Activated T-cell treated with anti-CD3 and anti-CD28 coated beads, Interleukin-2, amount 50 U/mL, for 1 hour (primary cell): ENCODE measurements around the gene MAD2L2.

ENCODE experiments used
- DNase-seq: peaks from one replicate; pipeline ENCODE4 v3.0.0-alpha.2; 2020

The MAD2L2 gene

DNA sequence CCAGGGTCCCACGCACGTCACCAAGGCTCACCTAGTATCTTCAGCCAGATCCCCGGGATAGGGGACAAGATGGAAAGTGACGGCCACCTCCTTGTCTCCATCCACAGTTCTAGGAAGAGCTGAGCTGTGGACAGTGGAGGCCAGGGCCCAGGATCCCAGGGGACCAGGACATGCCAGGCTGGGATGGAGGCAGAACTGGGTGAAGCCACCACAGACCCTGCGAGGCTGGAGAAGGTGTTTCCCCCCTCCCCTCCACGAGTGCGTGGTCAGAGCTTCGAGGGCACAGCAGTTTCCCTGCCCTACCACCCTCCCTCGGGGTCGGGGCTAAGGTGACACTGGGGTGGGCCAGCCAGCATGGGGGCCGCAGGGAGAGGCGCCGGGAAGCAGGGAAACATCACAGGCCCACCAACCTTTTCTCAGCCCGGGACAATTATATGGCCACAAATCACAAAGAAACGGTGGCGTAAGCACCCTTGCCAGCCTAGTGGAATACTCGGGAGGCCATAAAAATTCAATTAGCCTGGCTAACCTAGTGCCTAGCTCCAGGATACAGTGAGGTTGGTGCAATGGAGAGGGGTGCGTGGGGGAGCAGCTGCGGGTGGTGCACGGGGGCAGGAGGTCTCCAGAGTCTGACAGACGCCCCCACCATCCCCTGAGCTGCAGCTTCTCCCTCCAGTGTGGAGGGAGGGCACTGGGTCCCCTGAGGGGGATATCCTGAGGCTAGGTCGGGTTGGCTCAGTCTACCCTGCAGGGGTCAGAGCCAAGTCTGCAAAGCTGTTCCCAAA is 23.9 kb upstream of the MAD2L2 start:
- DNase-seq: no peak

DNA sequence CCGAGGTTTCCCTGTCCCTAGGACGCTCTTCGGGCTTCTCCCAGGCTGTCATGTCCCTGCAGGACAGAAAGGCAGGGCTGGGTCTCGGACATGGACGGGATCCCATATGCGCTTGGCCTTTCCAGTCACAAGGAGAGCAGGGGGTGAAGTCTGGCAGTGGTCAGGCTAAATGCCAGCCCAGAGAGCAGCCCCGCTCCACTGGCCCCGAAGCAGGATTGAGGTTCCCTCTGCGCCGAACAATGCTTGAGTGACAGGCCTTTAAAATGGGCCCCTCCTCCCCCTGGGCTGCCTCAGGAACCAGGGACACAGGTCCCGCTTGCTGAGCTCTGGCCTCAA is 23.2 kb upstream of the MAD2L2 start:
- no peak for DNase-seq

DNA sequence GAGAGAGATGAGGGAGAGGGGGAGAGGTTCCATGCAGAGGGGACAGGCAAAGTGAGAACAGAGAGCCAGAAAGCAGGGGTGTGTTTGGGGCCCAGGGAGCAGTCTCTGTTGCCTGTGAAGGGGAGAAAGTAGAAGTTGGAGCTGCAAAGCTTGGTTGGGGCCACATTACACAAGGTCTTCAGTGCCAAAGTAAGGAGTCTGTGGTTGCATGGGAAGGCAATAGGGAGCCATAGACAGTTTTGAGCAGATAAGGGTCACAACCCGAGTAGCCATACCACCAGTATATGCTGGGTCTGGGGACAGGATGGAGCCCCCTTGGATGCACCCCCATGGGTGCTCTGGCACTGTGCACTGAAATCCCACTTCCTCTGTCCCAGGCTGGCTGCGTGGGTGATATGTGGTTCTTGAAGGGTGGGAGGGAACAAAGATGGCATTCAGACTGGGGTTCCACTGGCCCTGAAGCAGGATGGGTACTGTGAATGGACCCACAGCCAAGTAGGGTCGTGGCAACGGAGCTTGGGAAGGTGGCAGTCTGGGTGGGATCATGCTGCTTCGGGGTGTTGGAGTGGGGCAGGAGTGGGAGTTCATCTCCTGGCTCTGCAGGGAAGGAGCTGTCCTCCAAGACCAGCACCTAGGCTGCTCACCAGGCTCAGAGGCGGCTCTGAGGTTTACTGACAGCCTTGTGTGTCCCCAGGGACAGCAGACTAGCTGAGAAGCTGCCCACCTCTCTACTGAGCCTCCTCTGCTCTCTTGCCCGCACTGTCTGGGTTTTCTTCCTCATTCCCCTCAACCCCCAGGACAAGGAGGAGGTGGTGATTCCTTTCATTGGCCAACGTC is 22.6 kb upstream of the MAD2L2 start:
- no peak for DNase-seq

DNA sequence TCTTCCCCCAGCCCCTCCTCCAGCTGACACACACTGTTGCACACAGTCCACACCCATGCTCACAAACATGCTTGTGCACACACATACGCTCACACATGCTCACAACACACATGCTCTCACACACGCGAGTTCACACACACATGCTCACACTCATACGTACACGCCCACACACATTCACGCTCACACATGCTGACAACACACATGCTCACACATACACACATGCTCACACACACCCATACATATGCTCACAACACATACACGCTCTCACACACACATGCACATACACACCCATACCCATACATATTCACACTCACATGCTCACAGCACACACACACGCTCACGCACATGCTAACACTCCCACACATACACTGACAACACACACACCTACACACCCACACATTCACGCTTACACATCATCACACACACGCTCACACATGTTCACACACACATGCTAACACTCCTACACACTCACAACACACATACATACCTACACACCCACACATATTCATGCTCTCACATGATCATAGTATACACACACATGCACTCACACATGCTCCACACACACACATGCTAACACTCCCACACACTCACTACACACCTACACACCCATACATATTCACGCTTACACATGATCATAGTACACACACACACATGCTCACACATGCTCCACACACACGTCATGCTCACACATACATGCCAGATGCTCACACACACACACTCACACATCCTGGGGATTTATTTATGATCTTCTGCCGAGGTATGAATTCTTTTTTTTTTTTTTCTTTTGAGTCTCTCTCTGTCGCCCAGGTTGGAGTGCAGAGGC is 21.2 kb upstream of the MAD2L2 start:
- DNase-seq: no peak

DNA sequence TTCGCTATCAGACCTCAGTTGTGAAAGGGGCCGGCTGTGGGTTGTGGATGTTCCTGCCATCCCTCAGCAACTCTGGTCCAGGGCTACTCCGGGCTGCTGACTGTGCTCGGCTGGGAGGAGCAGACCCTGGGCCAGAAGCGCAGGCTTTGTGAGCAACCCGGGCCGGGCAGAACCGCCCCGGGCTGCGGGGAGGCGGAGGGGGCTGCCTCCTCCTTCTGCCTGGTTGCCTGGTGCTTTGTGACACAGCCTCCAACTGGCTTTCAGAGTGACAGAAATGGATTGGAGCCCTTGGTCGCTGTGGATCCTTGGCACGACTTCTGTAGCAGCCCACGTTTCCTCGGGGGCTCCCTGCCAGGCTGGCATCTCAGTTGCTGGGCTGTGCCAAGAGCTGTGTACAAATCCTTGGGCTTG is 20.6 kb upstream of the MAD2L2 start:
- no peak for DNase-seq

DNA sequence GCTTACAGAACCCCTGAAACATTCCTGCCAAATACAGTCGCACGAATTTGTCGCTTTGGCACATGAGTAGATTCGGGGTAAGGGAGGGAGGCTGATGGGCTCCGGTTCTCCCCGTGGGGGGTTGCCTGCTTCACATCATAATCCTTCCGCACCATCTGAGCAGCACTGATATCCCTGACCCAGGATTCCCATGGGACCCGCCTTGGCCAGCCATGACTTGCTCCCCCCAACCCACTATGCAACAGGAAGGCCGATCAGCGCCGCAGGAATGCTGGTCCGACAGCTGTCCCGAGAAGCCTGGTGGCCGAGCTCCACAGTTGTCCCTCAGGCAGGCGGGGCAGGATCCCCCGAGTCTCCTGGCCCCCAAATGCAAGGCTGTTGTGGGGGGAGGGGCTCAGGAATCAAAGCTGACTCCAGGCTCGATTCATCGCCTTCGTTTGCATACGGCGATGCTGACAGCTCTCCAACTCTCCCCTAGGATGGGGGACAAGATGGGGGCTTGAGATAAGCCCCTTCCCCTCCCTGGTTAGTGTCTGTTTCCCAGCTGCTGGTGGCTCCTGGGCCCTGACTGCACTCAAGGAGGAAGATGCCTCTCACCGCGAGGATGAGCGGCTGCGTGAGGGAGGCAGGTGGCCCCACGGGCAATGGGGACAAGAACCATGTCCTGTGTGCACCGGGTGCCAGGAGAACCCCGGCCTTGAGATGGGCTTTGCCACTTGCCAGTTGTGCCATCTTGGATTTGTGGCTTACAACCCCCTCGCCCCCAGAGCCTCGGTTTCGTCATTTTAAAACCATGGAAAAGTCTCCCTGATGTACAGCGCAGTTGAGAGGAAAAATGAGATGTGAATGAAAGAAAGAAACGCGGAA is 19.9 kb upstream of the MAD2L2 start:
- DNase-seq: no peak

DNA sequence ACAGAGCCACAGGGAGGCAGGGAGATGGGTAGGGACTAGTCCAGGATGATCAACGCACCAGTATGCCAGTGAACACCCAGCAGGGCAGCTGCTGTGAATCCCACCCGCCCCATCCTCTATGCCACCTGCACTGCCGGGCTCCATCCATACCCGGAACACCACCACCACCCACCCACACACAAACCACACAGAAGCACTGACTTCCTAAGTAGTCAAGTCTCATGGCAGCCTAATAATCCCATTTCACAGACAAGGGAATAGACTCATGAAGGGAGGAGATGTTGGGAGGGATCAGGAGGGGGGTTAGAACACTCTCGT is 16.9 kb upstream of the MAD2L2 start:
- DNase-seq: no peak

DNA sequence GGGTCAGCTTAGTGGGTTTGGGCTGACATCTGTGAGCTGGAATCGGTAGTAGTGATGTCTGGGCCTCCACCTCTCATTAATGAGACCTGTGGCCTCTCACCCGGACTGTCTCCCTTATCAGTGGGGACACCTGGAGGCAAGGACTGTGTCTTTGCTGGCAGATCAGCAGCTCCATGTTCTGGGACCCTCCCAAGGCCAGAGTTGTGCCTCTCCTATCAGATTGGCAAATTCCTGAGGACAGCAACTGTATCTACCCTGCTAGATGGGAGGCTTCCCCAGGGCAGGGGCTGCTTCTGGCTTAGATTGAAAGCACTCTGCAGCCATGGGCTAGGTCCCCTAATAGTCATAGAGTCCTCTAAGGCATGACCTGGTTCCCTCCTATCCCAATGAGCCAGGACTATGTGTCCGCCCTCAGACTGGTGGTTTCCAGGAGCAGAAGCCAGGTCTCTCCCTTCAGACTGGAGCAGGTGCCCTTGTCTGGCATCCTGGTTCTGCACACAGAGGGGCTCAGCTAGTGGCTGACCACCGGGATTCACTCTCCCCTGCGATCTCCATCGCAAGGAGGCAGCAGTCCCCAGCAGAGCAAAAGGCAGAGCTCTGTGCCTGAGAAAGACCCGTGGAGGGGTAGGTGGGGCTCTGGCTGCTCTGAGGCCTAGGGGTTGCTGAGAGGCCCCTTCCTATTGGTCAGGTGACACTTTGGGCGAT is 16.4 kb upstream of the MAD2L2 start:
- no peak for DNase-seq

DNA sequence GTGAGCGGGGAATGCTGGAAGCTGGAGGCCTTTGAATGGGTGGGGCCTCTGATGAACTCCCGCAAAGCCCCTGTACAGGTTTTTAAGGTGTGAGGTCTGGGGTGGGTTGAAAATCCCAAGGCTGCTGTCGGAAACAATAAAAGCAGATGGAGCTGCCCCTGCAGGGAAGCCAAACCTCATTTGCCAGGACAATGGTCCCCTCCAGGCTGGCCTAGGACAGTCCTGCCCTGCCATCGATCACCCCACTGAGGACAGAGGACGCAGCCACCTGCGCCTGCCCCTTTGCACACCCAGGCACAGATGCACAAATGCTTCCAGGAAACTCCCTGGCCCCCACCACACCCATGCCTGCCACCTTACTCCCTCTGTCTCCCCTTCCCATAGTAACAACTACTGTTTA is 14.9 kb upstream of the MAD2L2 start:
- DNase-seq: no peak

DNA sequence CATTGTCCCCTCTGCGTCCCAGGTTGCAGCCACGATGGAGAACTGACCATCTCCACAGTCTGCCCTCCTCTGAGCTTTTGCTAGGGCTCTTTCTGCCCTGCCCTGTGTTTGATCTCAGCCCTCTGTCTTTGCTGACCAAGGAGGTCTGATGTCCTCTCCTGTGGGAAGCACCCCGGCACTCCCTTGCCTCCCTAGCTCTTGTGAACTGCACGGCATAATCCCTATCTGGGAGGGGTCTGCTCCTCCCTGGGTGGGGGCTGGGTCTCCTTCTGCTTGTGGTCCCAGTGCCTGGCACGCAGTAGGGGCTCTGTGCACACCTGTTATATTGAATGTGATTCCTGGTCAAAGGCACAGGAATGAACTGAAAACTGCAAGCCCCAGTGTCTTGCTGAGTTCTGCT is 13.0 kb upstream of the MAD2L2 start:
- DNase-seq: no peak

DNA sequence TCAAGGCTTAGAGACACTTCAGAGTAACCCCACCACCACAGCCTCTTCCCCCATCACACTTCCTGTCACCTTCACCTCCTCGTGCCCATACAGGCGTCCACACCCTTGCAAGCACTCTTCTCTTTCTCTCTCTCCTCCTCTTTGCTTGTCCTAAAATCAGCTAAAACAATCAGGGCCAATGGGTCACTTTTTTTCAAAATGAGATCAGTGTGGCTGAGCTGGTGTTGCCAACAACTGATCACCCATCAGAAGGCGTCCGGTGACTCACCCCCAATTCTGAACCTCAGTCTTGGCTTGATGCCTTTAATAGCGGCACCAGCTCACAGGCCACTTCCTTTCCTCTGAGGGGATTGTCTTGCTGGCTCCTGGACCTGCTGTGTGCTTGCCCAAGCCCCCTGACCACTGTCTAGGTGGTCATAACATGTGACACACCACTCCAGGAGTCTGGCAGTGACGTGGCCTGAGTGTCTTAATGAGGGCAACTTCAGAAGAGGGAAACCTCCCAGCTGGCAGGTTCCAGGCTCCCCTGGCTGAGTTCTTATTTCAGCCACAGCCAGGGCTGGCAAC is 12.2 kb upstream of the MAD2L2 start:
- peak; percentile 31 for DNase-seq

DNA sequence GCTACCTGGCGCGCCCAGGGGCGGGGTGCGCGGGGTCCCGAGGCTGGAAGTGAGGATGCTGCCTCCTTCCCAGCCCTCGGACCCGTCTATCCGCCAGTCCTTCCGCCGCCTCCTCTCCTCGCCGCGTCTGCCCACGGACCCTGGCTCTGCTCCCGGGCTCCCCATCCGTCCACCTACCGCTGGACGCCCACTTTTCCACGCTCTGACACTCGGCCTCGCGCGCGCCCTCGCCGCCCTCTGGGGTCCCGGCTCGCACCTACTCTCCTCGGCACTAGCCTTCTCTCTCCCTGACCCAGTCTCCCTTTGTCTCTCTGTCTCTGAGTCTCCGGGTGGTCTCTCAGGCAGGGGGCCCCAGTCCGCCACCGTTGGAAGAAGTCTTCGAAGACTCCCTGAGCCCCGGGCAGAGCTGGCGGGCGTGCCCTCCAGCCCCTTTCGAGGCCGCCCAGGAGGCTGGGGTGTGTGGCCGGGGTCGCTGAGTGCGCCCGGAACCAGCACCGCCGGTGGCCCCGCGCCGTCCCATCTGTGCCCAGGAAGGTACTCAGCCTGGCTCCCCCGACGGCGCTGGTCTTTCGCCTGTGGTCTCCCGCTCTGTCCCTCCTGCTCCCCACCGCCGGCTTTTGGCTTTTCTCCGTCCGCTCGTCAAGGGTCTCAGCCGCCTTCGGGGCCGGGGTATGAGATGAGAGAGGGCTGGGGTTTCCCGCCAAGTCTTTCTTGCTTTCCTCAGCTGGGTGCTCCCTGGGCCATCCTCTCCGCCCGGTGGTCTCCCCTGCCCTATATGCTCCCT is 11.2 kb upstream of the MAD2L2 start:
- DNase-seq: no peak

DNA sequence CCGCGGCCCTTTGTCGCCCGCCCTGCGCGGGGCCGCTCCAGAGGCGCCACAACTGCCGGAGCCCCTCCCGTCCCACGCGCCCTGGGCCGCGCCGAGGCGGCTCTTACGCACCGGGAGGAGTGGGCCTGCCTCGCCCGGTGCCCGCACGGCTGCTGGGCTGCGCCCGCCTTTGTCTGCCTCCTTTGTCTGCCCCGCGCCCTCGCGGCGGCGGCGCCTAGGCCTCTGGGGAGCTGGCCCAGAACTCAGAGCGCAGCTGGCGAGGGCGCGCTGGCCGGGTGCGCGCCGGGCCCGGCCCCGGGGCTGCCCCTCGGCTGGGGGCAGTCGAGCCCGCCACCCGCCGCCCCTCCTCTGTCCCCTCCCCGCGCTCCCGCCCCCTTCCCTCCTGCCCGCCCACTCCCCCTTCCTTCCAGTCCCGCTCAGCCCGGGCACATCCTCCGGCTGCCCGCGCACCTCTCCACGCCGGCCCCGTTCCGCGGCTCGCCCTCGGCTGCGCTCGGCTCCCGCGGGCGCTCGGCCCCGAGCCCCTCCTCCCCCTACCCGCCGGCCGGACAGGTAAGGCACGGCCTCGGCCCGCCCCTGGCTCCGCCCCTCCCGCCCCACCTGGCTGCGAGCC is 10.5 kb upstream of the MAD2L2 start, which contains the start of gene DRAXIN:
TSS of gene DRAXIN (plus strand) at position 409 of the 613 bp plus-strand sequence. CDS start 14,549 bp downstream, outside the sequence.
- peak; percentile 35 for DNase-seq

DNA sequence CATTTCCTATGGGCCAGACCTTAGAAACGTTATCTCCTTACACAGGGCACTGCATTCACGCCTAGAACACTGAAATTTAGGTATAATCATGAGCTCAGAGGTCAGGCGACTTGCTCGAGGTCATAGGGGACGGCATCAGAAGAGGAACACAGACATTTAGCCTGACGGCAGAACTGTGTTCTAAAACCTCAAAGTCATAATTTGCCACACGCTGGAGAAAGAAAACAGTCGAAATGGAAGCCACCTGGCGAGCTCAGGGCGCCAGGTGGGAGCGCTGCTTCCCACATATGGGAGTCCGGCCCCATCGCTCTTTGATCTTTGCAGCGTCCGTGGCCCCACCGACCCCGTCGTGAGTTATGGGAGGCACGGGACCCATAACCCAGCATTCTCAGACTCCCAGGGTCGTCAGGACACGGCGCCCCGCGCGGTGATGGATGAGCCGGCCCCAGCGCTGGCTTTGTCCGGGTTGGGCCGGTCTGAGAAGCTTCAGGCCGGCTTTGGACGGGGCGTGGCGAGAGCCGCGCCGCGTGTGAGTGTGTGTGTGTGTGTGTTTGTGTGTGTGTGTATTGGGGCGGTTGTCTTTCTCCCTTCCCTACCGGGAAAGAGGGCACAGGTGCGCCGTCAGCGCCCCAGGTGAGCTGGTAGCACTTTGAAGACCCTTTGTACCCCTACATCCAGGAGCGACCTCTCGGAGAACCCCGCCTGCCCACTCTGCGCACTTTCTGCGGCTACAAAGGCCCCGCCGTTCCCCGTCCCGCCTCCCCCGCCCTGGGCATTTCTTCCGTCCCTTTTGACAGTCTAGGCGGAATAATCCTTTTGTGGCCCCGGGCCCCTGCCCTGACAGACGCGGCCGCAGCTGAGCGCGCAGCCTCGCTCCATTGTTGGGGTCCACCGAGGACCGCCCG is 9.7 kb upstream of the MAD2L2 start:
- no peak for DNase-seq

DNA sequence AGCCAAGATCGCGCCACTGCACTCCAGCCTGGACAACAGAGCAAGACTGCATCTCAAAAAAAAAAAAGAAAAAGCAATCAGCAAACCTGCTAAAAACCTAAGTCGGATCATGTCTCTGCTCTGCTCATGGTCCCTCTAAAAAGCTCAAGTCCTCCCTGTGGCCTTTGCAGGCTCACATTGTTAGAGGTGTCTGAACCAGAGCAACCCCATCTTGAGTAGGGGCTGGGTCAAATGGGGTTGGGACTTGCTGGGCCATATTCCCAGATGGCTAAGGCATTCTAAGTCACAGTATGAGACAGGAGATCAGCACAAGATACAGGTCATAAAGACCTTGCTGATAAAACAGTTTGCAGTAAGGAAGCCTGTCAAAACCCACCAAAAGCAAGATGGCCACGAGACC is 7.6 kb upstream of the MAD2L2 start:
- DNase-seq: no peak

DNA sequence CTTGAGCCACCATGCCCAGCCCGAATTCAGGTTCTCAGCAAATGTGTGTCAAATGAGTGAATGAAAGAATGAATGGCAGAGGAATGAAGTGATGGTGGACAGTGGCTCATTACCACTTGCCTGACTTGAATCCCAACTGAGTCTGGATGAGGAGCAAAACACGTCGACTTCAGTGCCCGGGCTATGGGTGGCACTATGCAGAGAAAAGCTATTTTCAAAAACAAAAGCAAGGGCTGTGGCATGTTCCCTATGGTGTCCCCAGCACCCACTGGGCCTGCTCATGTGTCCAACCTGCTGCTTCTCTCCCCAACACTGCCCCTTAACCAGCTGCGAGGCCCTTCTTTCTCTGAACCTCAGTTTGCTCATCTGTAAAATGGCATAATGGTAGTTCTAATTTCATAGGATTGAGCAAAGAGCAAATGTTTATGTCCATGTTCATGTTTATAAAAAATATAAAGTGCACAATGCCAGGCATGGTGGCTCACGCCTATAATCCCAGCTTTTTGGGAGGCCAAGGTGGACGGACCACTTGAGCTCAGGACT is 4.3 kb upstream of the MAD2L2 start:
- DNase-seq: no peak

DNA sequence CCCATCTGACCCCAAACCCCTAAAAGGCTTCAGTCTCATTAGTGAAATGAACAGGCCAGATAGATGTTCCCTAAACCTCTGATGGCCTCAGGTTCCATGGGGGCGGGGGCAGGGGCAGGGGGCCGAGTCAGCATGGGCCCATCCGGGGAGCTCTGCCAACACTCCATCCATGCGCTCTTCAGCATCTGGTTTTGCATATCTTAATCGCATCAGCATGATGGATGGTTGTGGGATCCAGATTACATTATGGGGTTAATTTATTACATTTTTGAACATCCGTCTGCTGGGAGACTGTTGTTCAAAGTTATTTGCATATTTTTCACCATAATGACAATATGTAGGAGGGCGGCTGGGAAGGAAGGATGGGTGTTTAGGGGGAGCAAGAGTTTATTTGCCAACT is 3.1 kb upstream of the MAD2L2 start:
- DNase-seq: no peak

DNA sequence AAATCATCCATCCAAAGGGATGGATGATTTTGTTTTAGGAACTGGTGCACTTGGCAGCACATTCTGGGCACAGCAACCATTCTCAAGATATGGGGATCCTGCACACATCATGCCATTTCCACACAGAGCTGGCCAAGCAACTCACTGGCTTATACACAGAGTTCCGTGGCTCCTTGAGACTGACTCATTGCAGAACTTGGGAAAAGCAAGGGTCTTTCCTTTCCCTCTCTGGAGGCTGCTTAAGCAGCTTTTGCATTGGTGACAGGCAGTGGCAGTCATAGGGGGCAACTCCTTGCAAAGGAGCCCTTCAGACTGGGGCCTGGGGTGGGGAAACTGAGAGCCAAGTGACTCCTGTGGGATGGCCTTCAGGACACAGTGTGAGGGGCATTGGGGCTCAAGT is 1.9 kb upstream of the MAD2L2 start:
- DNase-seq: no peak

DNA sequence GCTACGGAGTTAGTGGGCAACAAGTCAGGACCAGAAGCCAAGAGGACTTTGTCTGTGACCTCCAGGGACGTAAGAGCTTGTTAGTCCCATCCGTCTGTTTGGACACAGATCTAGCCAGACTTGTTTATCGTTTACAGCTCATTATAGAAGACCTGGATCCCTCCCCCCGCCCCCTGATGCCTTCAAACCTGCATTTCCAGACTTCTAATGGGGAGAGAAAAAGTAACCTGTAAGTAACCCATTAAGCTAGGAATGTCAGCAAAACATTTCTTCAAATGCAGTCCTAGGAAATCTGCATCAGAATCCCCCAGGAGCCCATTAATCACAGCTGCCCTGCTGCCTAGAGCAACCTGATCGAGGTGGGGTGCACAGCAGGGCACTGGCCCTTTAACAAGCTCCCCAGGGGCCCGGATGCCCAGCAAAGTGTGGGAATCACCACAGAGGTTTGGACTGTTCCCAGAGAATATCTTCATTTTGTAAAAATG is 1.4 kb upstream of the MAD2L2 start:
- no peak for DNase-seq
